GM19025 (cell line): ENCODE measurements around the gene WDR48.
A peak's percentile ranks its signal among the peaks of the same experiment; 100 is the strongest.

Source experiments
- ATAC-seq: cut with Tn5 transposase; IDR thresholded peaks from one replicate; pipeline ENCODE4 v1.9.1; 2021; ENCODE audit warnings: mild to moderate bottlenecking, low read depth, moderate library complexity; ENCODE audit not compliant: unreplicated experiment

The WDR48 gene

GRCh38 chr3:39099738-39100499 is 48.1 kb downstream of the WDR48 start:
- no peak for ATAC-seq

GRCh38 chr3:39100500-39100886 is 48.7 kb downstream of the WDR48 start:
- ATAC-seq: no peak

GRCh38 chr3:39101022-39101689 is 49.3 kb downstream of the WDR48 start:
- ATAC-seq: no peak

- no peak for ATAC-seq
These were observed 50.9 kb downstream of the WDR48 start for GRCh38 chr3:39102504-39103323.

- no peak for ATAC-seq
These were observed 51.5 kb downstream of the WDR48 start for GRCh38 chr3:39103324-39103693.

GRCh38 chr3:39103791-39104552 is 52.2 kb downstream of the WDR48 start:
- ATAC-seq: no peak

GRCh38 chr3:39104961-39105686 is 53.3 kb downstream of the WDR48 start:
- ATAC-seq: no peak

GRCh38 chr3:39105687-39106063 is 53.9 kb downstream of the WDR48 start:
- ATAC-seq: no peak

GRCh38 chr3:39106281-39106811 is 54.5 kb downstream of the WDR48 start:
- no peak for ATAC-seq

- ATAC-seq: peak; percentile 1
These were observed 55.1 kb downstream of the WDR48 start for GRCh38 chr3:39106851-39107387.

- peak; percentile 59 for ATAC-seq
These were observed 55.8 kb downstream of the WDR48 start, which contains the start of the genes GORASP1 and TTC21A for GRCh38 chr3:39107388-39108199. Gene GORASP1 (minus strand): TSS chr3:39107627. CDS start chr3:39107541, 86 bp downstream. Gene TTC21A (plus strand): TSS chr3:39107680. CDS start chr3:39107838, 158 bp downstream.

GRCh38 chr3:39108200-39108710 is 56.4 kb downstream of the WDR48 start:
- ATAC-seq: peak; percentile 65

GRCh38 chr3:39109086-39109485 is 57.3 kb downstream of the WDR48 start:
- ATAC-seq: no peak

- no peak for ATAC-seq
These were observed 58.3 kb downstream of the WDR48 start for GRCh38 chr3:39110041-39110639.

GRCh38 chr3:39112113-39112512 is 60.3 kb downstream of the WDR48 start:
- no peak for ATAC-seq

GRCh38 chr3:39112535-39112934 is 60.7 kb downstream of the WDR48 start:
- ATAC-seq: no peak

- no peak for ATAC-seq
These were observed 61.5 kb downstream of the WDR48 start for GRCh38 chr3:39113291-39113690.

- no peak for ATAC-seq
These were observed 62.6 kb downstream of the WDR48 start for GRCh38 chr3:39114456-39114855.
